Measurements from ENCODE around the gene CWF19L1.
"Not testable (repeated sequence)": the region's sequence is repeated elsewhere in the genome, so short reads cannot be mapped to it uniquely, and the experiment has no call there.

The CWF19L1 gene

GRCh38 chr10:100267239-100268104 is at the start of gene CWF19L1:
TSS of gene CWF19L1 (minus strand) at chr10:100267638. CDS start at chr10:100267593, 45 bp downstream.
- DNase-seq = no peak

- no peak for DNase-seq
Measured at GRCh38 chr10:100315615-100316014, 48.2 kb upstream of the CWF19L1 start.

- DNase-seq = no peak
Measured at GRCh38 chr10:100311298-100311697, 43.9 kb upstream of the CWF19L1 start.

- DNase-seq = no peak
Measured at GRCh38 chr10:100307684-100308083, 40.2 kb upstream of the CWF19L1 start.

GRCh38 chr10:100306861-100307260 is 39.4 kb upstream of the CWF19L1 start:
- no peak for DNase-seq

GRCh38 chr10:100304414-100304813 is 37.0 kb upstream of the CWF19L1 start:
- no peak for DNase-seq

- no peak for DNase-seq
Measured at GRCh38 chr10:100303724-100304319, 36.4 kb upstream of the CWF19L1 start.

GRCh38 chr10:100301123-100301522 is 33.7 kb upstream of the CWF19L1 start:
- not testable (repeated sequence) for DNase-seq

GRCh38 chr10:100297242-100297641 is 29.8 kb upstream of the CWF19L1 start:
- DNase-seq = no peak

GRCh38 chr10:100293066-100293465 is 25.6 kb upstream of the CWF19L1 start:
- no peak for DNase-seq

- DNase-seq = not testable (repeated sequence)
Measured at GRCh38 chr10:100292300-100292699, 24.9 kb upstream of the CWF19L1 start.

- DNase-seq = no peak
Measured at GRCh38 chr10:100291356-100291755, 23.9 kb upstream of the CWF19L1 start.

GRCh38 chr10:100289641-100290040 is 22.2 kb upstream of the CWF19L1 start:
- no peak for DNase-seq

- DNase-seq = no peak
Measured at GRCh38 chr10:100288196-100288595, 20.8 kb upstream of the CWF19L1 start.

GRCh38 chr10:100287756-100288155 is 20.3 kb upstream of the CWF19L1 start:
- no peak for DNase-seq

- peak; percentile 9 for DNase-seq
Measured at GRCh38 chr10:100286051-100287033, 18.9 kb upstream of the CWF19L1 start, which contains the start of gene BLOC1S2. TSS of gene BLOC1S2 (minus strand) at chr10:100286680. CDS start at chr10:100286659, 21 bp downstream.

- DNase-seq = not testable (repeated sequence)
Measured at GRCh38 chr10:100285326-100285725, 17.9 kb upstream of the CWF19L1 start.

GRCh38 chr10:100282907-100283306 is 15.5 kb upstream of the CWF19L1 start:
- no peak for DNase-seq

- DNase-seq = not testable (repeated sequence)
Measured at GRCh38 chr10:100276971-100277370, 9.5 kb upstream of the CWF19L1 start.

GRCh38 chr10:100265821-100266485 is 1.5 kb downstream of the CWF19L1 start:
- DNase-seq = no peak

- DNase-seq = no peak
Measured at GRCh38 chr10:100254191-100254590, 13.2 kb downstream of the CWF19L1 start.

- DNase-seq = no peak
Measured at GRCh38 chr10:100253041-100253440, 14.4 kb downstream of the CWF19L1 start.

Measured in NCI-H524 treated with DMSO at 0.1 percent for 48 hours (cell line).